IMR-90 (cell line): ENCODE measurements around the gene FHL2. TPM values are rescaled to one million over a fixed set of nuclear protein-coding genes. Genes with fewer than 3 reads are reported as not detected.
A peak's percentile ranks its signal among the peaks of the same experiment; 100 is the strongest.

Experiments
- ATAC-seq: fragments of 200-7000 bp; cut with Tn5 transposase; 2 replicates; pipeline ENCODE4 v1.9.1; 2020; ENCODE audit warnings: low read depth, mild to moderate bottlenecking, moderate library complexity
- BruUV-seq: library from RNA; stranded (reverse); fragments of 400-500 nt; replicated peaks from 2 replicates; lab custom pipeline; 2021; lab: Mats Ljungman, UMichigan
- CTCF ChIA-PET: fragments of 300-600 bp; formaldehyde crosslinking; extraction: SDS; loops from one replicate; lab custom pipeline; 2021; ENCODE audit warnings: antibody characterized with exemption; lab: Yijun Ruan, JAX
- POLR2A ChIA-PET: fragments of 300-600 bp; sonication (Branson Sonifier 250); formaldehyde crosslinking; loops from one replicate; lab custom pipeline; 2022; ENCODE audit warnings: antibody characterized with exemption; ENCODE audit not compliant: unreplicated experiment; lab: Charles Lee
- DNase-seq: peaks from one replicate; pipeline ENCODE4 v3.0.0; 2013
- H2AFZ ChIP-seq: replicated peaks from 2 replicates; pipeline ENCODE3; 2013; ENCODE audit warnings: low read length, mild to moderate bottlenecking; ENCODE audit not compliant: poor library complexity
- H2AK5ac ChIP-seq: 2 replicates; pipeline ENCODE4 v1.6.1; 2013; ENCODE audit warnings: low read depth, low read length, inconsistent platforms
- H2AK9ac ChIP-seq: replicated peaks from 2 replicates; pipeline ENCODE3; 2013; ENCODE audit warnings: mild to moderate bottlenecking, low read depth, low read length, moderate library complexity; ENCODE audit not compliant: poor library complexity
- H2BK120ac ChIP-seq: 2 replicates; pipeline ENCODE4 v1.6.1; 2013; ENCODE audit warnings: low read depth, low read length, inconsistent platforms
- H2BK15ac ChIP-seq: 3 replicates; pipeline ENCODE4 v1.6.1; 2013; ENCODE audit warnings: low read depth, low read length, inconsistent platforms
- H2BK20ac ChIP-seq: 2 replicates; pipeline ENCODE4 v1.6.1; 2013; ENCODE audit warnings: low read depth, mild to moderate bottlenecking, inconsistent platforms, low read length, moderate library complexity
- H2BK5ac ChIP-seq: 2 replicates; pipeline ENCODE4 v1.6.1; 2013; ENCODE audit warnings: mild to moderate bottlenecking, low read depth, low read length, inconsistent platforms; ENCODE audit not compliant: poor library complexity, severe bottlenecking
- H3K14ac ChIP-seq: replicated peaks from 2 replicates; pipeline ENCODE4 v1.6.1; 2013; ENCODE audit warnings: low read depth, low read length, inconsistent platforms
- H3K18ac ChIP-seq: 2 replicates; pipeline ENCODE4 v1.6.1; 2013; ENCODE audit warnings: low read depth, low read length, control low read depth
- H3K23ac ChIP-seq: 2 replicates; pipeline ENCODE4 v1.6.1; 2013; ENCODE audit warnings: low read depth, low read length, inconsistent platforms
- H3K27ac ChIP-seq: 2 replicates; pipeline ENCODE4 v1.5.1; 2013; ENCODE audit warnings: mild to moderate bottlenecking, control low read depth, low read length; ENCODE audit not compliant: insufficient read depth
- H3K27me3 ChIP-seq: 2 replicates; pipeline ENCODE4 v1.6.1; 2013; ENCODE audit warnings: low read length; ENCODE audit not compliant: control insufficient read depth, insufficient read depth
- H3K36me3 ChIP-seq: 2 replicates; pipeline ENCODE4 v1.6.1; 2013; ENCODE audit warnings: low read length, mixed read lengths; ENCODE audit not compliant: control insufficient read depth, insufficient read depth
- H3K4ac ChIP-seq: 2 replicates; pipeline ENCODE4 v1.6.1; 2013; ENCODE audit warnings: low read depth, low read length, inconsistent platforms
- H3K4me1 ChIP-seq: 2 replicates; pipeline ENCODE4 v1.6.1; 2013; ENCODE audit warnings: low read length, mixed read lengths; ENCODE audit not compliant: control insufficient read depth, insufficient read depth
- H3K4me2 ChIP-seq: 2 replicates; pipeline ENCODE4 v1.6.1; 2013; ENCODE audit warnings: low read depth, mild to moderate bottlenecking, control low read depth, low read length, moderate library complexity
- H3K4me3 ChIP-seq: 2 replicates; pipeline ENCODE4 v1.5.1; 2013; ENCODE audit warnings: low read depth, mild to moderate bottlenecking, control low read depth, low read length, moderate library complexity; ENCODE audit not compliant: insufficient read depth
- H3K56ac ChIP-seq: 2 replicates; pipeline ENCODE4 v1.6.1; 2013; ENCODE audit warnings: low read length, inconsistent platforms; ENCODE audit not compliant: insufficient read depth; ENCODE audit errors: extremely low read depth
- H3K79me1 ChIP-seq, 2 experiments: 2 replicates each; pipeline ENCODE4 v1.6.1; 2013; ENCODE audit warnings: low read length in 2 of 2, inconsistent platforms in 1 of 2, low read depth in 1 of 2
- H3K9ac ChIP-seq: 2 replicates; pipeline ENCODE4 v1.6.1; 2013; ENCODE audit warnings: low read depth, low read length, control low read depth
- H3K9me1 ChIP-seq: 2 replicates; pipeline ENCODE4 v1.6.1; 2013; ENCODE audit warnings: low read length, inconsistent platforms; ENCODE audit not compliant: insufficient read depth
- H3K9me3 ChIP-seq: 2 replicates; pipeline ENCODE4 v1.6.1; 2013; ENCODE audit warnings: low read length; ENCODE audit not compliant: control insufficient read depth, insufficient read depth
- H4K20me1 ChIP-seq: 2 replicates; pipeline ENCODE4 v1.6.1; 2013; ENCODE audit warnings: low read length, inconsistent platforms; ENCODE audit not compliant: insufficient read depth
- H4K5ac ChIP-seq: 2 replicates; pipeline ENCODE4 v1.6.1; 2013; ENCODE audit warnings: mild to moderate bottlenecking, low read depth, low read length, control low read depth
- H4K8ac ChIP-seq, 2 experiments: 2 replicates each; pipeline ENCODE4 v1.6.1; 2013; ENCODE audit warnings: low read depth in 2 of 2, low read length in 2 of 2, control low read depth in 1 of 2, inconsistent platforms in 1 of 2
- H4K91ac ChIP-seq: 2 replicates; pipeline ENCODE4 v1.6.1; 2013; ENCODE audit warnings: low read depth, low read length, inconsistent platforms; ENCODE audit not compliant: insufficient read depth
- BHLHE40 ChIP-seq: fragments of 150-350 bp; IDR thresholded peaks from 2 replicates; pipeline ENCODE4 v1.6.1; 2016; ENCODE audit warnings: mild to moderate bottlenecking, low read depth, low read length
- POLR2A ChIP-seq: IDR thresholded peaks from 2 replicates; pipeline ENCODE4 v1.6.1; 2012; ENCODE audit warnings: mild to moderate bottlenecking, low read depth, low read length
- WGBS, 2 experiments: methylation state at CpG; one replicate each; pipeline versions ENCODE4 v1.1.5 to v1.1.7; 2013; ENCODE audit warnings: missing lambda C conversion rate in 2 of 2; ENCODE audit not compliant: insufficient read length in 1 of 2; ENCODE audit errors: extremely low coverage in 2 of 2; 5-methylcytosine and 5-hydroxymethylcytosine counted together
- dilution Hi-C: fragments of 300-500 bp; cut with HindIII; formaldehyde crosslinking; loops from one replicate; pipeline ENCODE4 v1.14.3; 2018; ENCODE audit warnings: low sequenced_read_pairs; ENCODE audit not compliant: unreplicated experiment
- in situ Hi-C: fragments of 300-500 bp; cut with MboI; formaldehyde crosslinking; loops from 3 replicates; pipeline ENCODE4 v1.14.3; 2019; ENCODE audit warnings: low sequenced_read_pairs, inconsistent platforms, mixed read lengths
- intact Hi-C: fragments of 100-400 bp; cut with micrococcal nuclease; formaldehyde crosslinking; loops from 2 replicates; pipeline ENCODE4 v1.10.0; 2022
- polyA plus RNA-seq, 3 experiments: library from polyadenylated mRNA; depleted of rRNA; stranded (reverse); fragments of >200 nt; gene quantifications; 2 replicates each; pipeline ENCODE4 v1.2.3, GENCODE V29; 2012; ENCODE audit warnings: low replicate concordance in 1 of 3
- total RNA-seq: library from RNA; depleted of rRNA; stranded (reverse); fragments of >200 nt; gene quantifications from 2 replicates; pipeline ENCODE4 v1.2.3, GENCODE V29; 2012

Gene FHL2
- total and polyA plus RNA-seq, 2 of the 4 experiments (the other 2 are of a cell fraction): 464 to 550 TPM

- ChIA-PET POLR2A (no interaction called here), CTCF (no interaction called here)
- Histone ChIP-seq H2BK20ac (peak overlapping the region; percentile 69; the same call in 1 of the 2 replicates), H3K18ac (peak overlapping the region; percentile 79; the same call in 1 of the 2 replicates), H3K14ac (0 out of 2 replicates have a peak overlapping the region, but pooled peaks have one; percentile 82), H3K4me1 (peaks cover 22% of the 10 kb centered on the region), H2BK120ac (peak overlapping the region; percentile 77; the same call in 1 of the 2 replicates), H2AFZ (peak overlapping the region; percentile 8), H3K4me3 (no peak overlapping the region), H3K27ac (peak overlapping the region; percentile 23; the same call in 1 of the 2 replicates), H3K23ac (peak overlapping the region; percentile 73; the same call in 1 of the 2 replicates), H3K27me3 (no peaks in the 10 kb centered on the region), H4K8ac (peak overlapping the region; percentile 29 to 66; a peak in 2 of 4 replicates), H4K5ac (peak overlapping the region; percentile 65; the same call in 1 of the 2 replicates), H2BK5ac (peak overlapping the region; percentile 63), H2AK5ac (peak overlapping the region; percentile 65; the same call in 1 of the 2 replicates), H3K36me3 (no peaks in the 10 kb centered on the region), H4K91ac (peak overlapping the region; percentile 71; the same call in 1 of the 2 replicates), H3K9ac (no peak overlapping the region), H4K20me1 (peaks cover 15% of the 10 kb centered on the region; the same call in 1 of the 2 replicates), H3K4me2 (0 out of 2 replicates have a peak overlapping the region, but pooled peaks have one; percentile 4), H3K79me1 (peaks cover 48 to 76% of the 10 kb centered on the region in 2 experiments), H2BK15ac (peak overlapping the region; percentile 39; the same call in 1 of the 3 replicates), H2AK9ac (no peak overlapping the region), H3K56ac (no peak overlapping the region), H3K9me3 (no peaks in the 10 kb centered on the region), H3K4ac (peak overlapping the region; percentile 63), H3K9me1 (peaks cover 27% of the 10 kb centered on the region)
- dilution Hi-C loops: no loop called here
- intact Hi-C loops: no loop called here
- no TSS peak for BruUV-seq
- no CpG with 5 or more reads among the region's 3 CpGs for WGBS, 2 experiments
- in situ Hi-C loops: loop anchor here (25.0 kb wide), 1 partner anchor 462 kb away; no protein-coding TSS in a partner anchor
- TF ChIP-seq BHLHE40: peak; percentile 52; the same call in 1 of the 2 replicates
- TF ChIP-seq POLR2A: no peak
- ATAC-seq: no peak; the same call in 1 of the 2 replicates
- DNase-seq: peak; percentile 55
Measured at GRCh38 chr2:105325389-105325963, 73.4 kb downstream of the FHL2 start.
